Thoracic aorta (tissue), 2 donors: ENCODE results near the gene DNAJC5. TPM values are rescaled to one million over a fixed set of nuclear protein-coding genes. Genes with fewer than 3 reads are reported as not detected.
"Not testable (repeated sequence)": the region's sequence is repeated elsewhere in the genome, so short reads cannot be mapped to it uniquely, and the experiment has no call there.

Experiments
- ATAC-seq: fragments of 150-250 bp; one replicate; pipeline ENCODE4 v1.8.0; 2017; ENCODE audit warnings: low read depth; ENCODE audit not compliant: insufficient number of reproducible peaks, low FRiP score
- DNase-seq: peaks from one replicate; pipeline ENCODE4 v3.0.0-alpha.2; 2020; ENCODE audit warnings: low spot score
- H3K27ac ChIP-seq, 2 donors: fragments of 200-600 bp; sonication (generic); 1 replicate in 1 of 2; 2 replicates in 1 of 2; pipeline ENCODE4 v1.5.1; 2016; ENCODE audit warnings: mild to moderate bottlenecking in 2 of 2, moderate library complexity in 2 of 2
- H3K27me3 ChIP-seq: fragments of 200-600 bp; sonication (generic); replicated peaks from 2 replicates; pipeline ENCODE4 v1.6.0; 2016; ENCODE audit warnings: mild to moderate bottlenecking; ENCODE audit not compliant: insufficient read depth
- H3K36me3 ChIP-seq: fragments of 200-600 bp; sonication (generic); one replicate; pipeline ENCODE4 v1.5.1; 2016
- H3K4me1 ChIP-seq, 2 donors: fragments of 200-600 bp; sonication (generic); 1 replicate in 1 of 2; 2 replicates in 1 of 2; pipeline versions ENCODE4 v1.5.1 to v1.6.0; 2016; ENCODE audit warnings: low read depth in 2 of 2, mild to moderate bottlenecking in 1 of 2; ENCODE audit not compliant: control insufficient read depth in 1 of 2
- H3K4me3 ChIP-seq: fragments of 200-600 bp; sonication (generic); 2 replicates; pipeline ENCODE4 v1.5.1; 2016; ENCODE audit warnings: mild to moderate bottlenecking
- H3K9me3 ChIP-seq: fragments of 200-600 bp; sonication (generic); 2 replicates; pipeline ENCODE4 v1.5.1; 2016
- total RNA-seq, 2 donors: library from RNA; depleted of rRNA; stranded (reverse); fragments of >200 nt; gene quantifications; one replicate each; pipeline versions ENCODE4 v1.1.0 to v1.2.3, GENCODE V29; 2016
- TF ChIP-seq, protein P1 (sequence below): fragments of 200-600 bp; sonication (generic); IDR thresholded peaks from one replicate; pipeline ENCODE4 v1.5.1; 2019; ENCODE audit warnings: antibody characterized with exemption

The DNAJC5 gene
- total RNA-seq, 2 donors from 2014 or later, result 48.5 to 61.2 TPM

DNA sequence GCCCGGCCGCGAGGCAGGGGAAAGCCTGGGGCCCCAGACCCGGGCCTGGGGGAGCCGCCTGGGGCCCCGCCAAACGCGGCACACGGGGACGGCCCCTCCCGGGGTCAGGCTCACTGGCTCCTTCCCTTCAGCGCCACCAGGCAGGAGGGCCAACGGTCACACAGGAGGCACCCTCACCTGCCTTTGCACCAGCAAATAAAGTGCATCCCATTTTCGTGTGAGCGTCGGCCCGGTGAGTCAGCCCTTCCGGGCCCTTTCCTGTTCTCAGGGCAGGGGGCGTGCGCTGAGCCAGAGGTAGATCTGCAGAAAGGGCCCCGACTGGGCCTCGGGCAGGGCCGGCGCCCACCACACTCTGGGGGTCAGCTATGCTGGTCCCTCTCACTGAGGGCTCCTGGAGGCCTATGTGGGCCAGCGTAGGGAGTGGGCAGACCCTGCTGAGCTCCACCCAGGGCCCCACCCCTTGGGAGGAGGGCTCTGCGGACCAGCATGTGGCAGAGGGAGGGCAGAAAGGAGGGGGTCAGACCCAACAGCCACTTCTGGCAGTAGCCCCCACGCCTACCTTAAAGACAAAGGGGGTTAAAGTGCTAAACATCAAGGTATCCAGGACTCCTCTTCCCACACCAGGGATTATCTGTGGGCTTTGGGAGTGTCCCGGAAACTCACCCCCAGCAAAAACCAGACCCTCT, 62.2 kb downstream of the DNAJC5 start:
- no peaks in the 10 kb centered on the region for H3K9me3 ChIP-seq
- ATAC-seq, result peak; percentile 22
- peak overlapping the region; percentile 93 for H3K4me3 ChIP-seq
- H3K36me3 ChIP-seq, result peaks cover 17% of the 10 kb centered on the region
- no peak for DNase-seq
- H3K27me3 ChIP-seq, result no peaks in the 10 kb centered on the region
- TF ChIP-seq, protein P1, sequence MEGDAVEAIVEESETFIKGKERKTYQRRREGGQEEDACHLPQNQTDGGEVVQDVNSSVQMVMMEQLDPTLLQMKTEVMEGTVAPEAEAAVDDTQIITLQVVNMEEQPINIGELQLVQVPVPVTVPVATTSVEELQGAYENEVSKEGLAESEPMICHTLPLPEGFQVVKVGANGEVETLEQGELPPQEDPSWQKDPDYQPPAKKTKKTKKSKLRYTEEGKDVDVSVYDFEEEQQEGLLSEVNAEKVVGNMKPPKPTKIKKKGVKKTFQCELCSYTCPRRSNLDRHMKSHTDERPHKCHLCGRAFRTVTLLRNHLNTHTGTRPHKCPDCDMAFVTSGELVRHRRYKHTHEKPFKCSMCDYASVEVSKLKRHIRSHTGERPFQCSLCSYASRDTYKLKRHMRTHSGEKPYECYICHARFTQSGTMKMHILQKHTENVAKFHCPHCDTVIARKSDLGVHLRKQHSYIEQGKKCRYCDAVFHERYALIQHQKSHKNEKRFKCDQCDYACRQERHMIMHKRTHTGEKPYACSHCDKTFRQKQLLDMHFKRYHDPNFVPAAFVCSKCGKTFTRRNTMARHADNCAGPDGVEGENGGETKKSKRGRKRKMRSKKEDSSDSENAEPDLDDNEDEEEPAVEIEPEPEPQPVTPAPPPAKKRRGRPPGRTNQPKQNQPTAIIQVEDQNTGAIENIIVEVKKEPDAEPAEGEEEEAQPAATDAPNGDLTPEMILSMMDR, result peak; percentile 6
- H3K27ac ChIP-seq, result peak overlapping the region; percentile 47 to 61
- peaks cover 21 to 30% of the 10 kb centered on the region in 2 donors for H3K4me1 ChIP-seq

DNA sequence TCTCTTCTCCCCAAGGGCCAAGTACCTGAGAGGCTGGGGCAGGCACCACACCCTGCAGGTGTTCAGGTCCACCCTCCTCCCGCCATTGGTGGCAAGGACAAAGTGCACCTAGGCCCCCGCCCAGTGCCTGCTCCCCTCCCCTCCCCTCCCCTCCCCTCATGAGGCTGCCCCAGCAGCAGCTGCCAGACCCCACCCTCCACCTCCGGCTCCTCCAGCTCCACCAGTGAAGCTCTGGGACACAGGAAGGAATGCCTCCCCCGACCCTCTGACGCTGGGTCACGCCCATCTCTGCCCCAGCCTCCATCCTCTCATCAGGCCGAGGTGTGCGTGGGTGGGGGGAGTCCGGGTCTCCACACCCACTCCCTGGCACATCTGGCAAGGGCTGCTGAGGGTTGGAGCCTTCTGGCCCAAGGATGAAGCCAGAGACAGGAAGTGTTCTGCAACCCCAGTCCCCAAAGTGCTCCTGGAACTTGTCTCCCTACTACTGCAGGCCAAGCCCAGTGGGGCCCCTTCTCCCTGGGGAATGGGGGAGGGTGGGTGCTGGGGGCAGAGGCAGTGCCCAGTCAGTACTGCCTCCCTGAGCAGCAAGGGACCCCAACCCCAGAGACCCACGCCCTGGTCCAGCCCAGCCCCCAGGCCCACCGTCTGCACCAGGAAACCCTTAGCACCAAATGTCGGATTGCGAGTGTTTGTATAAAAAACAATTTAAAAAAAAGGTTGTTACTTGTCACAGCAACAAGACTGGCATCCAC, 62.9 kb downstream of the DNAJC5 start:
- Histone ChIP-seq H3K4me3 (peak overlapping the region; percentile 93), H3K27ac (peak overlapping the region; percentile 47 to 61), H3K27me3 (no peaks in the 10 kb centered on the region), H3K4me1 (peaks cover 21 to 29% of the 10 kb centered on the region in 2 donors), H3K9me3 (no peaks in the 10 kb centered on the region), H3K36me3 (peaks cover 18% of the 10 kb centered on the region)
- TF ChIP-seq, protein P1, result no peak
- DNase-seq (no peak), ATAC-seq (no peak)

DNA sequence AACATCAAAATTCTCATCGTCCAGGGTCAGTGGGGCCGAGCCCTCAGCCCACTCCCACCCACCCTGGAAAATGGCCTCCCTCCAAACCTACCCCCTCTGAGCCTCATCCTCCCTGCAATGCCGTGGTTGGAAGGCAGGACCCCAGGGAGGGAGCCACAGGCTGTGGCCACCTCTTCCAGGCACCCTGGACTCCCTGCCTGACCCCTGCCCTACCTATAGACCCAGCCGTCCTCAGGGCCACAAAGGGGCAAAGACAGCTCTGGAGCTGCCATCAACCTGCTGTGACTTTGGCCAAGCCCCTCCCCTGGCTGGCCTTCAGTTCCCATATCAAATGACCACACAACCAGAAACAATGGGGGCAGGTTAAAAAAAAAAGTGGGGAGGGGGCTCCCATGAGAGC, 63.5 kb downstream of the DNAJC5 start:
- Histone ChIP-seq H3K9me3 (no peaks in the 10 kb centered on the region), H3K36me3 (peaks cover 20% of the 10 kb centered on the region)

DNA sequence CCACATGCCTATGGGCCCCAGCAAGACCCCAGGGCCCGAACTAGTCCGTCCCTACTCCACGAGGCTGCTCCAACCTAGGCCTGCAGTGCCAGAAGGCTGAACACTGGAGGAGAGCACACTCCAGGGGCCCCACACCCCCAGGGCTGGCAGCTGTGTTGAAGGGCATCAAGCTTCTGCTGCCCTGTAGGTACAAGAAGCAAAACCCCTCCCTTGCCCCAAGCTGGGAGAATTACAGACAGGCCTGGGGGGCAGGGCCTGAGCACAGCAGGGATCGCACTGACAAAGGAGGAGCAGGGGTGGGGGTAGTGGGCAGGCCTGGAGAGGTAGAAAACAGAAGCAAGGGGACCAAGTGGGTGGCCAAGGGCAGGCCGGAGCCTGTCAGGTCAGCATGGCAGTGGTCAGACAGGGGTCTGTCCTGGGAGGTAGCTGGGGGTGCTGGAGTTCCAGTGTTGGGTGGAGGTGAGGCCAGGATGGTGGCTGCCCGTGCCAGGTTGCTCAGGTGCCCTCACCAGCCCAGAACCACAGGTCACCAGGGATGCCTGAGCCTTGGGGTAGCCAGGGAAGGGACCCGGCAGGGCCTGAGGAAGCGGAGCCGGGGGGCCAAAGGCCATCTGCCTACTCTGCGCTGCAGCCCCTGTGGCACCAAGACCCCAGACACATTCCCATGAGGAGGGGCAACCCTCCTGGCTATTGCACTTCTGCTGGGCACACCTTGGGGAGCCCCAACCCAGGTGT, 64.2 kb downstream of the DNAJC5 start:
- peaks cover 25% of the 10 kb centered on the region for H3K36me3 ChIP-seq
- no peak for DNase-seq
- H3K4me1 ChIP-seq, result peaks cover 18 to 24% of the 10 kb centered on the region in 2 donors
- ATAC-seq, result no peak
- no peak overlapping the region for H3K27ac ChIP-seq
- no peaks in the 10 kb centered on the region for H3K9me3 ChIP-seq
- H3K27me3 ChIP-seq, result no peaks in the 10 kb centered on the region
- no peak overlapping the region for H3K4me3 ChIP-seq
- TF ChIP-seq, protein P1, result no peak

More for the DNA sequence above, 63.5 kb downstream of the DNAJC5 start:
- Histone ChIP-seq H3K4me3 (no peak overlapping the region), H3K4me1 (peaks cover 21 to 29% of the 10 kb centered on the region in 2 donors), H3K27me3 (no peaks in the 10 kb centered on the region), H3K27ac (no peak overlapping the region)
- DNase-seq (no peak), ATAC-seq (no peak)
- TF ChIP-seq, protein P1, result no peak

DNA sequence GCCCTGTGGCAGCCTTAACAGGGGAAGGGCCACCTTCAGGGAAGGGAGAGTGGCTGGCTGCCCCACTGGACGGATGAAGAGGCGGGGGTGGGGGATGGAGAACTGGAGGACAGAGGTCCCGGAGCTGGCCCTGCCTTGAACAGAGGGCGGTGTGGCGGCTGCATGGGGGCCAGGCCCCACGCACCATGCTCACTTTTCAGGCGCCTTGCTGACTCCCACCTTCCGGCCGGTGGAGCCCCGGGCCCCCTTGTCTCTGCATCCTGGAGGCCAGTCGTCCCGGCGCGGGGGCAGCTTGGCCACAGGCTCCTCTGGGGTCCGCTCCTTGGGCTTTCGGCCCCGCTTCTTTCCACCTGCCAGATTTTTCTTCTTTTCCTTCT, 64.8 kb downstream of the DNAJC5 start:
- Histone ChIP-seq H3K4me1 (peaks cover 13 to 18% of the 10 kb centered on the region in 2 donors), H3K36me3 (peaks cover 25% of the 10 kb centered on the region), H3K27me3 (no peaks in the 10 kb centered on the region), H3K9me3 (no peaks in the 10 kb centered on the region), H3K27ac (no peak overlapping the region), H3K4me3 (no peak overlapping the region)
- TF ChIP-seq, protein P1, result no peak
- DNase-seq, result no peak
- ATAC-seq, result no peak

DNA sequence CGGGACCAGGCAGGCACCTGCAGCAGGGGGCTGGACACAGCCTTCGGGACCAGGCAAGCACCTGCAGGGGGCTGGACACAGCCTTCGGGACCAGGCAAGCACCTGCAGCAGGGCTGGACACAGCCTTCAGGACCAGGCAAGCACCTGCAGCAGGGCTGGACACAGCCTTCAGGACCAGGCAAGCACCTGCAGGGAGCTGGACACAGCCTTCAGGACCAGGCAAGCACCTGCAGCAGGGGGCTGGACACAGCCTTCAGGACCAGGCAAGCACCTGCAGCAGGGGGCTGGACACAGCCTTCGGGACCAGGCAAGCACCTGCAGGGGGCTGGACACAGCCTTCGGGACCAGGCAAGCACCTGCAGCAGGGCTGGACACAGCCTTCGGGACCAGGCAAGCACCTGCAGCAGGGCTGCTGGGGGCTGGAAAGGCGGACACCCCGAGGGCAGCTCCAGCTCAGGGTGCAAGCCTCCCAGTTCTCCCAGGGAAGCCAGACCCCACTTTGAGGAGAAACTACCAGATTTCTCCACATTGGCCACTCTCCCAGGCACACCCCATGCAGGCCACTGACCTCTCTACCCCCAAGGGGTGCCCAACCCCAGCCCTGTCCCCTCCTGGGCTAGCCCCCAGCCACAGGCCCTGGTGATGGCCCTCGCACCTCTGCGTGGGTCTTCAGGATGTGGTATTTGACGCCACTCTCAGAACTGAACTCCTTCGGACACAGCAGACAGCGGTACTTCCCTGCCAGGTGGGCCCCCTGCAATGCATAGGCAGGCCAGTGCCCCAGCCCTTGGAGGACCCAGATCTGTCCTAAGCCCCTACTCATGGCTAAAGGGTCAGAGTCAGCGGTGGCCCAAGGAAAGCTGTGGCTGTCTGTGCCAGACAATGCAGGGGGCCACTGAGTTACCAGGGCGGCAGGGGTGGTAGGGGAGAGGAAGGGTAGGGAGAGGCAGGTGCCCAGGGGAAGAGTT, 66.0 kb downstream of the DNAJC5 start:
- not testable (repeated sequence) for H3K27ac ChIP-seq, H3K4me1 ChIP-seq, H3K9me3 ChIP-seq, H3K4me3 ChIP-seq, ATAC-seq, H3K27me3 ChIP-seq, DNase-seq
- peaks cover 25% of the 10 kb centered on the region for H3K36me3 ChIP-seq
